NCI-H1694 treated with DMSO at 0.1 percent for 48 hours (cell line): Measurements from ENCODE around the gene RIMS1.

Experiments used
- DNase-seq: peaks from one replicate; lab custom pipeline; 2025; lab: John Stamatoyannopoulos, UW

Gene RIMS1

DNA sequence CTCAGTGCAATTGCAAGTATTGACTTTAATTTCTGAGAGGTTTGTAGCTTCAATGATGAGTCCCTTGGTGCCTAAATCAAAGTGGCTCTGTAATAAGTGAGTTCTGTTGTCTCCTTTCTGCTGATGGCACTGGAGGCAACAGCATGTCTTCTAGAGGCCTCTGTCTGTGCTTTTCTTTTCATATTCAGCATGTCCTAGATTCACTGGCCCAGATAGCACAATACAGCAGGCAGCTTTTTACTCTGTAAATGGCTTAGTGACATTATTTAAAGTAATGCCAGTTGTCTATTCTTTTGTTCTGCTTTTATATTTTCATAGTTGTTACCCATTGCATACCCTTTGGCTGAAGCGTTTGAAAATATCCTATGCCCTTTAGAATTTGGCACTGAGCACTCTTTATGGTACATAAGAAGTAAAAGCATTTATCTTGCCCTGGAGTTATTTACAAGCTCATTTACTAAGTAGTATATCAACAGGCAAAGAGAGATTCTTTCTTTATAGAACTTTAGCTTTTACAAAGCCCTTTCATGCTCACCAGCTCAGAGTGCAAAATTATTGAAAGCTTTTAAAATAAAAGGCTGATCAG is 464.0 kb downstream of the RIMS1 start:
- DNase-seq: no peak

DNA sequence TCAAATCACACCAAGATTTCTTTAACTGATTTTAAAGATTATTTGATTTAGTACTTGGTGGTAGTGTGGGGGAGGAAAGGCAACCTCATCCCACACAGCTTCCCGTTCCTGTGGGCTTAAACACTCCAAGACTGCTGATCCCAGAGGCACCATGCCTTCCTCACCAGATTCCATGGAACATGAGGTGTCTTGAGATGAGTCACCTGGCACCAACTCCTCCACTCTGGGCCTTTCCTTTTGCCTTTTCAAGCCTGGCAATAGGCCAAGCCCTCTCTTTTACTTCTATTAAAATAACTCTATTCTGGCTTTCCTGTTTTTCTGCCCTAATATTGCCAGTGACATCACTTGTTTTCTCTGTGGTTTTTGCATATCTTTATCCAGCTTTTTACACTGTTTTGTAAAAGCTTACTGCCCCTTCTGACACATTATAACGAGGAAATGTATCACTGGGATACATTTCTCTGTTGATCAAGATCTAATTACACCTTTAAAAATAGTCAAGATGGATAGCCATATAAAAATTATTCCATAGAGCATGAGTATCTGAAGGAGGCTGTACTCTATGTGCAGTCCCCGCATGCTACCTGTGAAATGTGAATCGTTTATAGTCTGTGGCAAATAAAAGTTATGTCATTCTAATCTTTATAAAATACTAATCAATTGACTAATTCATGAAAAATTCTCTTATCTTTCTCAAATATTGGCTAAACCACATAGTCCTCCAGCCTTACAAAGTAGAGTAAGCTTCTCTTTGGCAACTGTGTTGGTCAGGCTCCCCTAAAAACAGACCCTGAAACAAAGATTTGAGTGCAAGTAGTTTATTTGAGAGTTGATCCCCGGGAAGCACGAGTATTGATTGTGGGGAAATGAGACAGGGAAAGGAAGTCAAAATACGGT is 477.7 kb downstream of the RIMS1 start:
- no peak for DNase-seq

DNA sequence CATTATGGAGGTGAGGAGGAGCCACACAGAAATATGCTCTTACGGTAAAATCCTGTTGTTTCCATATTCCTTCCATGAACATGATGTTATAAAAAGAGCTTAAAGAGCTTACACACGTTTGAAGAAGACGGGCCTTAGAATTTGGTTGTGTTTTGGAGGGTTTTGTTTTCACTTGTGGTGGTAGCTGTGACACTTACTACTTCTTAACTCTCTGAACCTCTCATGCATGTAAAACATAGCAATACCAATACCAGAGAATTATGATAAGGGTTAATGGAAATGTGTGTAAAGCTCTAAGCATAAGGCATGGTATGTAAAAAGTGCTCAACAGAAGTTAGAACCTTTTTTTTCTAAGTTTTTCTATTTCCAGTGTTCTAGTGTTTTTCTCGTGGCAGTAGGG is 479.4 kb downstream of the RIMS1 start:
- DNase-seq: no peak

GRCh38 chr6:72367439-72367838 is 481.1 kb downstream of the RIMS1 start:
- no peak for DNase-seq

- no peak for DNase-seq
Observed at GRCh38 chr6:72371473-72371872, 485.1 kb downstream of the RIMS1 start.

DNA sequence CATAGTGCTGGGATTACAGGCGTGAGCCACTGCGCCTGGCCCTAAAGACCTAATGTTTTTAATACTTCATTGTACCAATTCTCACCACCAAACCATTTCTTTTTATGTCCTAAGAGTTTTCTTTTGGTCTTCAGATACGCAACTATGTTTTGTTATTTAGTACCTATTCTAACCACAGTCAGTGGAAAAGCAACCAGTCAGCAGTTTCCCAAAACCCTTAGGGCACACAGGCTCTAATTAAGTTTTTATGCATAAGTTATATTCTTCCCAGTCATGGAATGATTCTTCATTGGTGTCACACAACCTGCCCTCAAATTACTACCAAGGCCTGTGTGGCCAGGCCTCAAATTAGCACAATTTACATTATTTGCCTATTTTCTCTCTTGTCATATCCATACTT is 487.8 kb downstream of the RIMS1 start:
- DNase-seq: no peak

DNA sequence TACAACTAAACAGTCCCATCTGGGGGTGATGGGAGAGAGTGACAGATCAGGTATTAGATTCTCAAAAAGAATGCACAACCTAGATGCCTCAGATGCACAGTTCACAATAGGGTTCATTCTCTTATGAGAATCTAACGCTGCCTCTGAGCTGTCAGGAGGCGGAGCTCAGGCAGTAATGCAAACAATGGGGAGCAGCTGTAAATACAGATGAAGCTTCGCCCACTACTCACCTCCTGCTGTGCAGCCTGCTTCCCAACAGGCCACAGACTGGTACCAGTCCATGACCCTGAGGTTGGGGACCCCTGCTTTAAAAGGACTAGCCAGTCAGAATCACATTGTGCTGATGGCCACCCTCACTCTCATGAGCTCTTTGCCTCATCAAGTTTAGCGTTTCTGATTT is 488.5 kb downstream of the RIMS1 start:
- DNase-seq: no peak

GRCh38 chr6:72376736-72377135 is 490.4 kb downstream of the RIMS1 start:
- no peak for DNase-seq

- no peak for DNase-seq
Observed at GRCh38 chr6:72381076-72381475, 494.7 kb downstream of the RIMS1 start.

GRCh38 chr6:72382602-72383529 is 496.5 kb downstream of the RIMS1 start:
- no peak for DNase-seq

GRCh38 chr6:72386324-72386723 is 500.0 kb downstream of the RIMS1 start:
- no peak for DNase-seq

DNA sequence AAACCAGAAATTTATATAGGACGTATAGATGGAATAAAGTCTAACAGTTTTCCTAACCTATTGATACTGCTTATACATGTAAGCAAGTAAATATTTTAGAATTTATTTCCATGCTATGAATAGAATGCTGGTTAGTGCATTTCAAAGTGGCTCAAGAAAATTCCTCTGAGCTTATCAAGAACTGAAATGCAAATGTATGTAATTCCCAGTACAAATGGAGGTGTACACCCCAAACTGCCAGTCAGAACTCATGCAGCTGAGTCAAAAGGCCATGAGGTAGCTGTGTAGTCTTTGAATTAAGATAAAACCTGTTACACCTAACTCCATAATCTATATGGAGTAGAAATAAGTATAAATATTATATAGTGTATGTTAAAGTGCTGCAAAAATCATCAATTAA is 503.3 kb downstream of the RIMS1 start:
- no peak for DNase-seq

GRCh38 chr6:72390548-72390947 is 504.2 kb downstream of the RIMS1 start:
- no peak for DNase-seq

- no peak for DNase-seq
Observed at GRCh38 chr6:72401865-72402264, 515.5 kb downstream of the RIMS1 start.

DNA sequence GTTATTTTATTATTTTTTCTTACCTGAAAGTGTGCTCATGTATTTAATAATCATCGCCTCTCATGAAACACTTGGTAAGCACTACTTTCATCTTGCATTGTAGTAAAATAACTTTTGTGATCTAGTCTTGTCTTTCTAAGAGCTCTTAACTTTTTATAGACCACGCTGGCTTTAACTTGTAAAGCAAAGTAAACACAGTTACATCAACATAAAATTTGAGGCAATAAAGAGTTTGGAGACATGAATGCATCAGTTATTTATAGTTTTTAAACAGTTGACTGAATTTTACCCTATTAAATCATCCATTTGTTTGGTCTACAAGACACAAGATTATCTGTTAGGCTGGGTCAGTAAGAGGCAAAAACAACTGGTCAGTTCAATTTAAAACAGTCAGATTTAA is 517.1 kb downstream of the RIMS1 start:
- no peak for DNase-seq

DNA sequence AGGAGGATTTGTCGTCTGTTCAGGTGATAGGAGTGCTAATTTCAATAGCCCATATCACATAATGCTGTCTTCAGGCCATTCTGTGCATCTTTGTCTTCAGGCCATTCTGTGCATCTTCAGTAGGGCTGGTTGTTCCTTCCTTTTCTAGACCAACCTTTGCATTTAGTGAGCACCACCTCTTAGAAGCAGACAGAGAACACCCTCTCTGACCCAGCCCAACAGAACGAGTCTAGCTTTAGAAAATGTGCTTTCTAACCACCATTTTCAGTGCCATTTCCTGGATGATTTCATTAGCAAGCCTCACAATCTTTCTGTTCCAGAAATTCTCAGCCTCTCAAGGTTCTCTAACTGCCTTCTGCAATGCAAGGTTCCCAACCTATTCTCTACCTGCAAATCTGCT is 520.2 kb downstream of the RIMS1 start:
- DNase-seq: no peak

DNA sequence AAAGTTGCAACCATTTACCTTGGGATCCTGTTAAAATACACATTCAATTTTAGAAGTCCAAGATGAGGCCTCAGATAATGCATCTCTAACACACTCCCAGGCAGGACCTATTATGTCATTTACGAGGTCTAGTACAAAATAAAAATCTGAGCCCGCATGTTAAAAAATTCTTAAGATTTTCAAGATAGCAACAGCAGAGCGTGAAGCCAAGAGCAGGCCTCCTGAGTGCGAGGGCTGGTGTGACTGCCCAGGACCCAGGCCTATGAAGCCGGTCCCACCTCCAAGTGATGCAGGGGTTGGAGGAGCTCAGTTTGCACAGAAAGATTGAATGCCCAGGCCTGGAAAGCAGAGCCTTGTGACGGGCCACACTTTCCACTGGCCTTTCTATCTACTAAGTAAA is 524.4 kb downstream of the RIMS1 start:
- no peak for DNase-seq

GRCh38 chr6:72411872-72412708 is 525.7 kb downstream of the RIMS1 start:
- peak; percentile 62 for DNase-seq

GRCh38 chr6:72412709-72413044 is 526.3 kb downstream of the RIMS1 start:
- no peak for DNase-seq

DNA sequence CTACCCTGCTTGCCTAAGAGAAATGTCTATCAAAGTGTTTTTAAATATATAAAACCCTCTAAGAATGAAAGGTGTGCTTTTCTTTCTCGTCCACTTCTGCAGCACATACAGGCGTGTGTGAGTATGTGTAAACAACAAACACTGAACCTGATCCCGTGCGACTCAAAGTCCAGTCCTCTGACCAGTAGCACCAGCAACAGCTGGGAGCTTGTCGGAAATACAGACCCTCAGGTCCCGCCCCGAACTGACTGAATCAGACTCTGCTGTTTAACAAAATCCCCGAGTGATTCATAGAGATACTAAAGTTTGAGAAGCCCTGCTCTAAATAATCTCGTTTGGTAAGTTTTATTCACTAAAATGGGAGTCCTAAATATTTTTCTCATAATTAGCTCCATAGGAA is 527.5 kb downstream of the RIMS1 start:
- DNase-seq: no peak

DNA sequence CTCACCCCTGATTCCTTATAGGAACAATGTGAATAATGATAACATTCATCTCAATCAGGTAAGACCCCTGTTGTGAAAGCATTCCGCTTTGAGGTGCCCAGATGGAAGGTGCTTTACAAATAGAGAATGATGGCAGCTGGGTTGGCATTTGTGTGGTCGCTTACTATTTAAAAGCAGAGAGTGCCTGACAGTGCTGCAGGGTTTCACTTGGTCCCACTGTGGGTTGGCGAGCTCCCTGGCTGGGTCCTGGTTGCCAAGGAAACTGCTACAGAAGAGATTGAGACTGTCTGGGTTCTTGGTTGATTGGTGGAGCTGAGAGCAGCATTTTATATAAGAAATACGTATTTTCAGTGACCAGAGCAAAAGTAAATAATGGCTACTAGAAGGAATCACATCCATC is 528.3 kb downstream of the RIMS1 start:
- no peak for DNase-seq
